ENCODE results near the gene RRP1. TPM values are rescaled to one million over a fixed set of nuclear protein-coding genes. Genes with fewer than 3 reads are reported as not detected.
A peak's percentile ranks its signal among the peaks of the same experiment; 100 is the strongest.

Gene RRP1
- total RNA-seq, 1 experiment from 2014 or later, result 24.9 TPM

DNA sequence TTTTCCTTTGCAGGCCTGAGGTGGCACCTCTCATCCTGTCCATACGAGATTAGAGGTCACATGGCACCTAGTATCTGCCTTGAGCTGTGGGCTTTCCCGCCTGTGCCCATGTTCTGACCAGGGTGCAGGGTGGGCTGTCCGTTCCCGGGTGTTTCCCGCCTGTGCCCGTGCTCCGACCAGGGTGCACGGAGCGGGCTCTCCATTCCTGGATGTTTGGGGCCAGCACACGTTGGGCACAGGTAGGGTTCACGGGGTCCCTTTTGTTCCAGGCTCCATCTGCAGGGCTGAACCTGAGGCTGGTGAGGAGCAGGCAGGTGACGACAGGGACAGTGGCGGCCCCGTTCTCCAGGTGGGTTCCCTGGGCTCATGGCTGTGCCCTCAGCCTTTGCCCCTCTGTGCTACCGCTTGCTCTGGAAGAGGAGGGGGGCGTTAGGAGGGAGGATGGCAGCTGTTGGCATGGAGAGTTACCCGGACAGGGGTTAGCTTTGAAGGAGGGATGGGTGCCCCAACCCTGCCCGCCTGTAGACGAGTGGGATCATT is 10.0 kb downstream of the RRP1 start:
- DNase-seq (ENCODE audit: extremely low read depth, low read depth), result no peak

- DNase-seq (ENCODE audit: extremely low read depth, low read depth), result no peak
Observed at GRCh38 chr21:43800124-43800523, 10.7 kb downstream of the RRP1 start.

GRCh38 chr21:43800566-43800965 is 11.2 kb downstream of the RRP1 start:
- DNase-seq (ENCODE audit: extremely low read depth, low read depth), result no peak

- no peak for DNase-seq (ENCODE audit: extremely low read depth, low read depth)
Observed at GRCh38 chr21:43801006-43801783, 11.8 kb downstream of the RRP1 start.

DNA sequence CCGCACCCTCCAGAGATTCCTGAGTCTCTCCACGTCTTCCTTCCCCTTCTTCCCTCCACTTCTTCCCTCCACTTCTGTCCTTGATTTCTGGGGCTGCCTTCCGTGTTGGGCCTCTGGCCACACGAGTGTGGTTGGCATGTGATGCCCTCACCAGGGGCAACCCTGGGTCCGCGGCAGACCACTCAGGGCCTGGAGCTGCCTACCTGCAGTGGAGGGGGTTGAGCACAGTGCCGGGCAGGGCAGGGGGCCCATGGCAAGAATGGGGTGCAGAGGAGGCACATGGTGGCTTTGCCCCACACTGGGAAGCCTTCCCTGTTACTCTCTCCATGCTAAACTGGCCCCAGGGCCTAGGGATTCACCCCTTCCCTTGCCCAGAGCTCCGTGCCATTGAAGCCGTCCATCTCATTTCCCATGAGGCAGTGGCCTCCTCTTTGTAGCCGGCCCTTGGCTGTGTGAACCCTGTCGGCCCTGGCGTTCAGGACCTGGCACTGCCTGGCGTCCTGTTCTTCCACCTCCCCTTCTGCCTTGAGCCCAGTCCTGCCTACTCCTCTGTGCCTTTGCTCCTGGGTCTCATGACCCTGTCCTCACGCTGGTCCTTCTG is 13.4 kb downstream of the RRP1 start:
- DNase-seq (ENCODE audit: extremely low read depth, low read depth), result no peak

DNA sequence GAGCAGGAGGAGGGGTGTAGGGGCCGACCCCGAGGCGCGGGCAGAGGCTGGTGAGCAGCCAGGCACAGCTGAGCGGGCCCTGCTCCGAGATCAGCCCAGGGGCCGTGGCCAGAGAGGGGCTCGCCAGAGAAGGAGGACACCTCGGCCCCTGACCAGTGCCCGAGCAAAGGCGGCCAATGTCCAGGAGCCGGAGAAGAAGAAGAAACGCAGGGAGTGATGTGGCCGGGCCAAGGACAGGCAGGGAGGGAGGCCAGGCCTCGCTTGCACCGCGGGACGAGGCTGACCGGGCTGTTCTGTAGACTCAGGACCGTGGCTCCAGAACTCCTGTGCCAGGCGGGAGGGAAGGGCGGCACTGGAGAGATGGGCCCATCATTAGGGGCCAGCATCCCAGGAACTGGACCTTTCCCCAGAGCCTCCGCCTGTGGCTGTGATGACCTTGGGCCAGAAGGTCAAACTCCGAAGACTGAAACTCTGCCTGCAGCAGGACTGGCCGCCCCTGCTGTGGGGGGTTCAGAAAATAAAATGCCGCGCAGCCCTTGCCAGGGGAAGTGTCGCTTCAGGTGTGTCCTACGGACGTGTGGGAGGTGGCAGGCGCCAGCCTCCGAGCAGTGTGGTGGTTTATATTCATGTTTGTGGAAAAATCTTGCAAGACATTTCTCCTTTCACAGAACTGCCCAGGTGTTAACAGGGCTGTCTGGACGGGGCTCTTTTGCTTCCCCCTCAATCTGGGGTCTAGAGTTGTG is 14.4 kb downstream of the RRP1 start:
- no peak for DNase-seq (ENCODE audit: extremely low read depth, low read depth)

GRCh38 chr21:43805275-43805800 is 16.0 kb downstream of the RRP1 start:
- no peak for DNase-seq (ENCODE audit: extremely low read depth, low read depth)

- DNase-seq (ENCODE audit: extremely low read depth, low read depth), result no peak
Observed at GRCh38 chr21:43806017-43806710, 16.8 kb downstream of the RRP1 start.

GRCh38 chr21:43808367-43808766 is 19.0 kb downstream of the RRP1 start:
- DNase-seq (ENCODE audit: extremely low read depth, low read depth), result no peak

DNA sequence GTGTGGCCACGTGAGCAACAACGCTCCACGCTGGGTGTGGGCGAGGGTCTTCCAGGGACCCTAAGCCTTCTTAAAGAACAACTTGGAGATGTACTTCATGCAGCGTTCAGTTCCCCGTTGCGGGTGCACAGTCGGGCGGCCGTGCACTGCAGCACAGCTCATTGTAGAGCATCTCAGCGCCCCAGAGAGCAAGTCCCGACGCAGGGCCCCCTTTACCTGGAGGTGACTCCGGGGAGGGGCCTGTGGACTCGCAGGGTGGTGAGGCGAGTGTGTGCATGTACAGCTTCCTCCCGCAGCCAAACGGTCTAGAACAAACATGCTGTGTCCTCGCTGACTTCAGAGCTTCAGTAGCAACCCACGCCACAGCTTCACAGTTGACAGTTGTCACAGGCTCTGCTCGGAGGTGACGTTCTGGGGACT is 19.5 kb downstream of the RRP1 start:
- DNase-seq (ENCODE audit: extremely low read depth, low read depth), result no peak

- DNase-seq (ENCODE audit: extremely low read depth, low read depth), result no peak
Observed at GRCh38 chr21:43809346-43809799, 20.0 kb downstream of the RRP1 start.

- no peak for DNase-seq (ENCODE audit: extremely low read depth, low read depth)
Observed at GRCh38 chr21:43809853-43810504, 20.6 kb downstream of the RRP1 start.

DNA sequence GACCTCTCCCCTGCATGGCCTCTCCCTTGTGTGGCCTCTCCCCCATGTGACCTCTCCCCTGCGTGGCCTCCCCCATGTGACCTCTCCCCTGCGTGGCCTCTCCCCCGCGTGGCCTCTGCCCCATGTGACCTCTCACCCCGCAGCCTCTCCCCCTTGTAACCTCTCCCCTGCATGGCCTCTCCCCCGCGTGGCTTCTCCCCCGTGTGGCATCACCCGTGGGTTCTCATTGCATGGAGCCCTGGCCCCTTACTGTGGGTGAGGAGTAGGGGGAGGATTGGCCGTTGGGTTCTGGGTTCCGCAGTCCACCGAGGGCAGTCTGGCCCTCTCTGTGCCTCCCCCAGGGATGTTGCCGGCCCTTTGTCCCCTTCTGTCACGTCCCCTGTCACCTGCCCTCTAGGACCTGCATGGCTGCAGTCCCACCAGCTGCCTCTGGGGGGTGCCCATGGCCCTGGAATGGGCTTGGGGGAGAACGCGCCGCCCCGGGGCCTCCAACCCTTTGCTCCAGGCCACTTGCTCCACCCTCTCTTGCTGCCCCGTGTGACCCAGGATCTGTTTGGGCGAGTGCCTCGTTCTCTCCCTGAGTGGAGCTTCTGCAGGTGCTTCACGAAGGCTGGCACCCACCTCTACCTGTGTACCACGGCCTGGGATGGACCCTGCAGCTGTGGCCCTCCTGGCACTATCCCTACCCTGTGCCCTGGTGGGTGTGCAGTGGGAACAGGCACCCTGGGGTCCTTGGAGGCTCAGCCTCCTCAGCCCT is 21.3 kb downstream of the RRP1 start:
- DNase-seq (ENCODE audit: extremely low read depth, low read depth), result peak; percentile 62

- no peak for DNase-seq (ENCODE audit: extremely low read depth, low read depth)
Observed at GRCh38 chr21:43811262-43812105, 22.1 kb downstream of the RRP1 start.

- DNase-seq (ENCODE audit: extremely low read depth, low read depth), result peak; percentile 20
Observed at GRCh38 chr21:43812139-43812821, 22.9 kb downstream of the RRP1 start.

GRCh38 chr21:43812957-43813655 is 23.7 kb downstream of the RRP1 start:
- DNase-seq (ENCODE audit: extremely low read depth, low read depth), result no peak

DNA sequence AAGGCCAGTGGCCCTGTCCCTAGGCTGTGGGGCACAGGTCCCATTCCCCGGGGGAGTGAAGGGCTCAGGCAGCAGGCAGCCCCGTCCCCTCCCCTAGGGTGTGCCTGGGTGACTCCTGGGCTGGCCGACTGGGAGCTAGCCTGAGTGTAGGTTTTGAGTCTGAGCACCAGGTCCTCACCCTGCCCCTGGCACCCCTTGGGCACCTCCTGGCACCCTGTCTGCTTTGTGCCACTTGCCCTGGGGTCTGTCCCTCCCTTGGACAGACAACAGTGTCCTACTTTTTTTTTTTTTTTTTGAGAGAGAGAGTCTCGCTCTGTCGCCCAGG is 24.2 kb downstream of the RRP1 start:
- no peak for DNase-seq (ENCODE audit: extremely low read depth, low read depth)

All from NCI-H460 (cell line).